Endothelial cell of umbilical vein (primary cell): Measurements from ENCODE around the gene SLC38A10. TPM values are rescaled to one million over a fixed set of nuclear protein-coding genes. Genes with fewer than 3 reads are reported as not detected.

Experiments used
- BruUV-seq: library from RNA; stranded (reverse); fragments of 400-500 nt; replicated peaks from 2 replicates; lab custom pipeline; 2021; lab: Mats Ljungman, UMichigan
- CTCF ChIA-PET: fragments of 300-600, 350-600 bp; sonication (Branson Sonifier 250); formaldehyde crosslinking; loops from one replicate; lab custom pipeline; 2021; ENCODE audit warnings: antibody characterized with exemption, inconsistent platforms; lab: Charles Lee
- POLR2A ChIA-PET: fragments of 300-600, 350-600 bp; sonication (Branson Sonifier 250); formaldehyde crosslinking; loops from one replicate; lab custom pipeline; 2021; ENCODE audit warnings: antibody characterized with exemption, inconsistent platforms; lab: Charles Lee
- DNase-seq: peaks from one replicate; pipeline ENCODE4 v3.0.0-alpha.2; 2011; ENCODE audit warnings: low read depth, low spot score
- FAIRE-seq: peaks from 2 replicates; lab custom pipeline; 2011; peaks lifted over from hg19 to GRCh38; lab: Jason Lieb, UNC
- H2AFZ ChIP-seq: 2 replicates; pipeline ENCODE4 v1.6.0; 2012; ENCODE audit warnings: low read depth, low read length, control low read depth, inconsistent platforms
- H3K27ac ChIP-seq: 2 replicates; pipeline ENCODE4 v1.5.1; 2011; ENCODE audit warnings: low read depth, mild to moderate bottlenecking, control low read depth, low read length, moderate library complexity; ENCODE audit not compliant: insufficient read depth
- H3K27me3 ChIP-seq, 2 experiments: 2 replicates each; pipeline versions ENCODE4 v1.6.0 to v1.6.1; 2011; ENCODE audit warnings: low read length in 2 of 2, mixed read lengths in 1 of 2; ENCODE audit not compliant: control insufficient read depth in 2 of 2, insufficient read depth in 2 of 2
- H3K36me3 ChIP-seq, 2 experiments: 2 replicates in 1 of 2; 3 replicates in 1 of 2; pipeline ENCODE4 v1.5.1; 2011; ENCODE audit warnings: low read length in 2 of 2, mild to moderate bottlenecking in 1 of 2, moderate library complexity in 1 of 2; ENCODE audit not compliant: control insufficient read depth in 2 of 2, insufficient read depth in 2 of 2; ENCODE audit errors: extremely low read depth in 1 of 2
- H3K4me1 ChIP-seq: 3 replicates; pipeline ENCODE4 v1.5.1; 2011; ENCODE audit warnings: mild to moderate bottlenecking, low read length; ENCODE audit not compliant: control insufficient read depth, insufficient read depth; ENCODE audit errors: extremely low read depth
- H3K4me2 ChIP-seq: 2 replicates; pipeline ENCODE4 v1.6.1; 2011; ENCODE audit warnings: low read length, control low read depth, mixed read lengths; ENCODE audit not compliant: insufficient read depth
- H3K4me3 ChIP-seq, 3 experiments: fragments of 200-600 bp in 1 of 3; sonication (generic), shearing (Covaris generic) in 1 of 3; replicated peaks in 1 of 3; 2 replicates each; pipeline ENCODE4 v1.5.1; 2011 to 2016; ENCODE audit warnings: control low read depth in 3 of 3, low read length in 3 of 3, mild to moderate bottlenecking in 2 of 3, inconsistent platforms in 1 of 3, low read depth in 1 of 3, moderate library complexity in 1 of 3; ENCODE audit not compliant: insufficient read depth in 1 of 3
- H3K79me2 ChIP-seq: 2 replicates; pipeline ENCODE4 v1.6.0; 2012; ENCODE audit warnings: low read length, inconsistent platforms; ENCODE audit not compliant: control insufficient read depth, insufficient read depth
- H3K9ac ChIP-seq: replicated peaks from 2 replicates; pipeline ENCODE3; 2011; ENCODE audit warnings: low read length, control low read depth; ENCODE audit not compliant: insufficient read depth; ENCODE audit errors: extremely low read depth
- H3K9me1 ChIP-seq: replicated peaks from 3 replicates; pipeline ENCODE4 v1.6.0; 2011; ENCODE audit warnings: mild to moderate bottlenecking, low read length; ENCODE audit not compliant: control insufficient read depth, insufficient read depth; ENCODE audit errors: extremely low read depth
- H3K9me3 ChIP-seq: replicated peaks from 2 replicates; pipeline ENCODE4 v1.5.1; 2012; ENCODE audit warnings: low read length, inconsistent platforms; ENCODE audit not compliant: control insufficient read depth, insufficient read depth
- H4K20me1 ChIP-seq: replicated peaks from 2 replicates; pipeline ENCODE3; 2011; ENCODE audit warnings: mild to moderate bottlenecking, low read length; ENCODE audit not compliant: control insufficient read depth, insufficient read depth; ENCODE audit errors: extremely low read depth
- FOS ChIP-seq: IDR thresholded peaks from 2 replicates; pipeline ENCODE4 v1.6.1; 2011; ENCODE audit warnings: mild to moderate bottlenecking, low read length, moderate library complexity, borderline replicate concordance; ENCODE audit not compliant: insufficient read depth
- JUN ChIP-seq: IDR thresholded peaks from 2 replicates; pipeline ENCODE4 v1.6.1; 2011; ENCODE audit warnings: borderline replicate concordance, low read depth; ENCODE audit not compliant: insufficient read length, insufficient read depth
- dilution Hi-C: fragments of 300-500 bp; cut with MboI; formaldehyde crosslinking; loops from one replicate; pipeline ENCODE4 v1.15.0; 2019; ENCODE audit warnings: low sequenced_read_pairs; ENCODE audit not compliant: extremely low pct_ligation_motif_present
- intact Hi-C: fragments of 100-400 bp; cut with micrococcal nuclease; formaldehyde crosslinking; loops from one replicate; pipeline ENCODE4 v1.10.0; 2022
- polyA plus RNA-seq, 4 experiments: library from polyadenylated mRNA; depleted of rRNA in 3 of 4; stranded (reverse) in 3 of 4; unstranded in 1 of 4; fragments of >200 nt; gene quantifications; 2 replicates each; pipeline versions ENCODE4 v1.2.1 to v1.2.3, GENCODE V29; 2011 to 2012; ENCODE audit warnings: missing spikeins in 1 of 4
- total RNA-seq: library from RNA; stranded (reverse); gene quantifications from 2 replicates; pipeline ENCODE4 v1.2.3, GENCODE V29; 2021
- TF ChIP-seq, protein P1 (sequence below): IDR thresholded peaks from 2 replicates; pipeline ENCODE4 v1.6.1; 2011; ENCODE audit not compliant: insufficient read depth, insufficient read length
- TF ChIP-seq, protein P2 (sequence below), 2 donors: IDR thresholded peaks; 1 replicate in 1 of 2; 2 replicates in 1 of 2; pipeline ENCODE4 v1.5.1; 2011; ENCODE audit warnings: low read length in 2 of 2, mild to moderate bottlenecking in 2 of 2, moderate library complexity in 2 of 2, control low read depth in 1 of 2, inconsistent platforms in 1 of 2, low read depth in 1 of 2; ENCODE audit not compliant: insufficient read depth in 1 of 2; ENCODE audit errors: extremely low read depth in 1 of 2

The SLC38A10 gene
- total and polyA plus RNA-seq, 2 donors (not counting 3 experiments of a cell fraction or from before 2014, with no cell fraction given), result 72.7 to 113 TPM

DNA sequence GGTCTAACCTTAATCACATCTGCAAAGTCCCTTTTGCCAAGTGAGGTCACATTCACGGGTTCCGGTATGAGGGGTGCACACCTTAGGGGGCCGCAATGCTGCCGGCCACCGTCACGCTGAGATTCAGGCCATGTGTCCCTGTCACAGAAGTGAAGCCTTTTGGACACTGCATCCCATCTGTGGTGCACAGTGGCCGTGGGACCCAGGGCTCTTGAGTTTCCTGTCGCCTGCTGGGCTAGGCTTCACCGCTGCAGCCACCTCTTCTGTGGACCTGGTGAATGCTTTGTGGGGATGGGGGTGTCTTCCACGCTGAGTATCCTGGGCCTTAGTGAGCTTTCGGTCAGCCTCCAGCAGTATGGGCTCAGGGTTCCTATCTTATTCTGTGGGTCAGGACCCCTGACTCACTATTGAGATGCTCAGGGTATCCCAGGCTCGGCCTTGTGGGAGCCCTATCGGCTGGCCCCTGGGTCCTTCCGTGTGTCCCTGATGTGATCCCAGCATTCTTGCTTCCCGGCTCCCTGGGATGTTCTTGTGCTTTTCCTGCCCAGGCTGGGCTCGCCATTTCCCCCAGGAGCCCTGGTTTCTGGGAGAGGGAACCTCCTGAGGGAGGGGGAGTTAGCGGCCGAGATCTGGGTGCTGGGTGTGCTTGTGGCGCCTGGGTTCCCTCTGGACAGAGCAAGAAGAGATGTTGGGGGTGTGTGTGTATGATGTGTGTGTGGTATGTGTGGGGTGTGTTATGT, 4.9 kb upstream of the SLC38A10 start:
- Histone ChIP-seq H3K79me2 (no peaks in the 10 kb centered on the region), H3K9ac (no peak overlapping the region), H3K4me3 (no peak overlapping the region), H3K9me3 (no peaks in the 10 kb centered on the region), H4K20me1 (no peaks in the 10 kb centered on the region), H2AFZ (no peak overlapping the region), H3K4me1 (peaks cover 8% of the 10 kb centered on the region), H3K27ac (no peak overlapping the region), H3K36me3 (no peaks in the 10 kb centered on the region), H3K27me3 (no peaks in the 10 kb centered on the region), H3K4me2 (no peak overlapping the region), H3K9me1 (no peaks in the 10 kb centered on the region)
- ChIA-PET POLR2A (no interaction called here), CTCF (interaction anchor here (1.9 to 2.3 kb wide), 2 partner anchors 8 to 45 kb away, joined by 5 to 7 read pairs; no protein-coding TSS in a partner anchor)
- intact Hi-C loops (no loop called here), dilution Hi-C loops (no loop called here)
- DNase-seq (no peak), FAIRE-seq (no peak)
- no TSS peak for BruUV-seq
- TF ChIP-seq JUN, result no peak
- TF ChIP-seq, protein P1, sequence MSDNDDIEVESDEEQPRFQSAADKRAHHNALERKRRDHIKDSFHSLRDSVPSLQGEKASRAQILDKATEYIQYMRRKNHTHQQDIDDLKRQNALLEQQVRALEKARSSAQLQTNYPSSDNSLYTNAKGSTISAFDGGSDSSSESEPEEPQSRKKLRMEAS, result no peak
- TF ChIP-seq FOS, result no peak
- TF ChIP-seq, protein P2, sequence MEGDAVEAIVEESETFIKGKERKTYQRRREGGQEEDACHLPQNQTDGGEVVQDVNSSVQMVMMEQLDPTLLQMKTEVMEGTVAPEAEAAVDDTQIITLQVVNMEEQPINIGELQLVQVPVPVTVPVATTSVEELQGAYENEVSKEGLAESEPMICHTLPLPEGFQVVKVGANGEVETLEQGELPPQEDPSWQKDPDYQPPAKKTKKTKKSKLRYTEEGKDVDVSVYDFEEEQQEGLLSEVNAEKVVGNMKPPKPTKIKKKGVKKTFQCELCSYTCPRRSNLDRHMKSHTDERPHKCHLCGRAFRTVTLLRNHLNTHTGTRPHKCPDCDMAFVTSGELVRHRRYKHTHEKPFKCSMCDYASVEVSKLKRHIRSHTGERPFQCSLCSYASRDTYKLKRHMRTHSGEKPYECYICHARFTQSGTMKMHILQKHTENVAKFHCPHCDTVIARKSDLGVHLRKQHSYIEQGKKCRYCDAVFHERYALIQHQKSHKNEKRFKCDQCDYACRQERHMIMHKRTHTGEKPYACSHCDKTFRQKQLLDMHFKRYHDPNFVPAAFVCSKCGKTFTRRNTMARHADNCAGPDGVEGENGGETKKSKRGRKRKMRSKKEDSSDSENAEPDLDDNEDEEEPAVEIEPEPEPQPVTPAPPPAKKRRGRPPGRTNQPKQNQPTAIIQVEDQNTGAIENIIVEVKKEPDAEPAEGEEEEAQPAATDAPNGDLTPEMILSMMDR (IDR thresholded peaks at IDR 0.05; ENCODE audit: extremely low read depth in 1 of 2, insufficient read depth in 1 of 2, low read depth in 1 of 2, low read length in 2 of 2), result no peak
